Fibroblast of lung (primary cell): ENCODE data around the gene CENPF.

Experiments used
- CTCF ChIP-seq, 2 donors: IDR thresholded peaks in 1 of 2; conservative IDR thresholded peaks in 1 of 2; 1 replicate in 1 of 2; 2 replicates in 1 of 2; pipeline ENCODE4 v1.5.1; 2011 to 2012; ENCODE audit warnings: low read length in 2 of 2, control low read depth in 1 of 2, inconsistent platforms in 1 of 2, low read depth in 1 of 2, mild to moderate bottlenecking in 1 of 2
- EZH2 ChIP-seq: IDR thresholded peaks from 2 replicates; pipeline ENCODE4 v1.5.1; 2012; ENCODE audit warnings: low read length, control low read depth, mild to moderate bottlenecking; ENCODE audit errors: missing control alignments

DNA sequence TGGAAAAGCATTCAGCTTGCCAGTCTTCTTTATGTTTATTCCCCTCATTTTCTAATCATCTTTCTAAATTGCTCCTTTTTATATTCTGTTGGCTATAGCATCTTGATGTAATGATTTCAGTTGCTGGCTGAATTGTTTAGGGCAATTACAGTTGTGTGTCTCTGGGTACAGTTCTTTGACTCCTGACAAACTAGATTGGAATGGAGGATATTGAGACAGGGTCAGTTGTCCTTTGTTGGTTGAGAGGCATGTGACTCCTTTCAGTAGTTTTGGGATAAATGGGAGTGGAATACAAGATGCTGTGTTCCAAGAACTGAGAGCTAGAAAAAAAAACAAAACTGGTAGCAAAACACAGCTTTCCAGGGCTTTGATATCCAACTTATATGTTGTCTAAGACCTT is 1.5 kb downstream of the CENPF start:
- TF ChIP-seq CTCF (conservative IDR thresholded peaks at IDR 0.05 in 1 of 2, IDR thresholded peaks at IDR 0.05 in 1 of 2; ENCODE audit: low read depth in 1 of 2, low read length in 2 of 2) (no peak), EZH2 (no peak)
